PC-3 (cell line): ENCODE results near the gene ROCK2. TPM values are rescaled to one million over a fixed set of nuclear protein-coding genes. Genes with fewer than 3 reads are reported as not detected.

Experiments
- ATAC-seq: fragments of 200-7000 bp; cut with Tn5 transposase; 2 replicates; pipeline ENCODE4 v1.9.1; 2020; ENCODE audit warnings: mild to moderate bottlenecking, moderate library complexity
- BruUV-seq: library from RNA; stranded (reverse); fragments of 400-500 nt; replicated peaks from 2 replicates; lab custom pipeline; 2021; lab: Mats Ljungman, UMichigan
- CTCF ChIA-PET: fragments of 300-600 bp; sonication (Branson Sonifier 250); formaldehyde crosslinking; loops from one replicate; lab custom pipeline; 2022; ENCODE audit warnings: antibody characterized with exemption; lab: Charles Lee
- POLR2A ChIA-PET: fragments of 300-600 bp; sonication (Branson Sonifier 250); formaldehyde crosslinking; loops from one replicate; lab custom pipeline; 2022; ENCODE audit warnings: antibody characterized with exemption; ENCODE audit not compliant: unreplicated experiment; lab: Charles Lee
- DNase-seq: peaks from one replicate; pipeline ENCODE4 v3.0.0-alpha.2; 2015
- H2AFZ ChIP-seq: fragments of 300-600 bp; sonication (generic); 2 replicates; pipeline ENCODE4 v1.6.0; 2016; ENCODE audit warnings: antibody characterized with exemption, low read length
- H3F3A ChIP-seq: fragments of 300-600 bp; sonication (generic); one replicate; pipeline ENCODE4 v1.6.0; 2017; ENCODE audit warnings: antibody characterized with exemption, low read length, control low read depth, mild to moderate bottlenecking; ENCODE audit not compliant: unreplicated experiment
- H3K27ac ChIP-seq: fragments of 300-600 bp; sonication (generic); 2 replicates; pipeline ENCODE4 v1.5.1; 2016; ENCODE audit warnings: mild to moderate bottlenecking, low read length
- H3K27me3 ChIP-seq: fragments of 300-600 bp; sonication (generic); 2 replicates; pipeline ENCODE4 v1.6.1; 2016; ENCODE audit warnings: low read length, mixed read lengths
- H3K36me3 ChIP-seq: fragments of 300-600 bp; sonication (generic); 2 replicates; pipeline ENCODE4 v1.6.1; 2016; ENCODE audit warnings: low read depth, mixed run types, low read length, mixed read lengths
- H3K4me1 ChIP-seq: fragments of 300-600 bp; sonication (generic); 2 replicates; pipeline ENCODE4 v1.5.1; 2016; ENCODE audit warnings: low read length; ENCODE audit not compliant: insufficient read depth
- H3K4me2 ChIP-seq: fragments of 300-600 bp; sonication (generic); 2 replicates; pipeline ENCODE4 v1.6.0; 2016; ENCODE audit warnings: low read length
- H3K4me3 ChIP-seq: fragments of 300-600 bp; sonication (generic); 2 replicates; pipeline ENCODE4 v1.5.1; 2016; ENCODE audit warnings: mild to moderate bottlenecking, low read length, mixed read lengths
- H3K79me2 ChIP-seq: fragments of 300-600 bp; sonication (generic); 2 replicates; pipeline ENCODE4 v1.6.1; 2017; ENCODE audit warnings: low read length, mixed read lengths
- H3K9ac ChIP-seq: fragments of 300-600 bp; sonication (generic); 2 replicates; pipeline ENCODE4 v1.6.0; 2016; ENCODE audit warnings: mild to moderate bottlenecking, low read length
- H3K9me2 ChIP-seq: fragments of 300-600 bp; sonication (generic); replicated peaks from 2 replicates; pipeline ENCODE4 v1.6.1; 2016; ENCODE audit warnings: mixed run types, low read length, mixed read lengths
- H3K9me3 ChIP-seq: fragments of 300-600 bp; sonication (generic); 2 replicates; pipeline ENCODE4 v1.6.1; 2016; ENCODE audit warnings: low read length, mixed read lengths
- H4K20me1 ChIP-seq: fragments of 300-600 bp; sonication (generic); 2 replicates; pipeline ENCODE4 v1.6.1; 2016; ENCODE audit warnings: low read length, mixed read lengths
- EZH2 ChIP-seq: fragments of 300-600 bp; sonication (generic); IDR thresholded peaks from one replicate; pipeline ENCODE4 v1.6.1; 2017; ENCODE audit warnings: antibody characterized with exemption, mild to moderate bottlenecking, low read length; ENCODE audit not compliant: unreplicated experiment
- EZH2phosphoT487 ChIP-seq: fragments of 300-600 bp; sonication (generic); IDR thresholded peaks from 2 replicates; pipeline ENCODE4 v1.6.1; 2018; ENCODE audit warnings: mild to moderate bottlenecking, antibody characterized with exemption, low read length, borderline replicate concordance
- intact Hi-C: fragments of 100-400 bp; cut with micrococcal nuclease; formaldehyde crosslinking; loops from 2 replicates; pipeline ENCODE4 v1.9.0; 2023
- total RNA-seq: library from RNA; depleted of rRNA; stranded (reverse); fragments of >200 nt; gene quantifications from 2 replicates; pipeline ENCODE4 v1.2.3, GENCODE V29; 2014
- TF ChIP-seq, protein P1 (sequence below): fragments of 300-600 bp; sonication (generic); conservative IDR thresholded peaks from 2 replicates; pipeline ENCODE4 v1.5.1; 2017; ENCODE audit warnings: antibody characterized with exemption, low read depth, mild to moderate bottlenecking, low read length

Gene ROCK2
- total RNA-seq, 1 experiment from 2014 or later: 35.3 TPM

DNA sequence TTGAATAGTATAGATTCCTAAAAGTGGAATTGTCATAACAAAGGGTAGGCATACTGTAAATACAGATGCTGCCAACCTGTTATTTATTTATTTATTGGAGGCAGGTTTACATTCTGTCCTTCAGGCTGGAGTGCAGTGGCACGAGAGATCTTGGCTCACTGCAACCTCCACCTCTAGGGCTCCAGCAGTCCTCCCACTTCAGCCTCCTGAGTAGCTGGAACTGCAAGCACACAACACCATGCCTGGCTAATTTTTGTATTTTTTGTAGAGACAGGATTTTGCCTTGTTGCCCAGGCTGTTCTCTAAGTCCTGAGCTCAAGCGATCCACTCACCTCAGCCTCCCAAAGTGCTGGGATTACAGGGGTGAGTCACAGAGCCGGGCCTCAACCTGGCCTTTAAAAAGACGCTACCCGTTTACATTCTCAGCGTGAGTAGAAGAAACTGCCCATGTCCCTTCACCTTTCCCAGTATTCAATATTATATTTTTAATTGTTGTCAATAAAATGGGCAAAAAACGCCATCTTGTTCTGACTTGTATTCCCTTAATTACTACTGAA, 3.0 kb upstream of the ROCK2 start:
- no peak overlapping the region for H3K4me3 ChIP-seq
- CTCF ChIA-PET: interaction anchor here (0.9 kb wide), 1 partner anchor 27 kb away, joined by 3 read pairs; no protein-coding TSS in a partner anchor
- BruUV-seq: no TSS peak
- peaks cover 24% of the 10 kb centered on the region for H3K4me1 ChIP-seq
- H3K4me2 ChIP-seq: peak overlapping the region; percentile 14; the same call in 1 of the 2 replicates
- H3K9me3 ChIP-seq: no peaks in the 10 kb centered on the region
- peaks cover 17% of the 10 kb centered on the region for H3K79me2 ChIP-seq
- H3K9ac ChIP-seq: no peak overlapping the region
- no peak for ATAC-seq
- POLR2A ChIA-PET: interaction anchor here (0.6 to 0.7 kb wide), 2 partner anchors 26 to 119 kb away, joined by 3 to 6 read pairs; no protein-coding TSS in a partner anchor
- DNase-seq: peak; percentile 50
- intact Hi-C loops: loop anchor here (10.0 kb wide), 1 partner anchor 193 kb away; the partner anchor contains the start of gene SLC66A3
- no peaks in the 10 kb centered on the region for H3K9me2 ChIP-seq
- peaks cover 8% of the 10 kb centered on the region for H4K20me1 ChIP-seq
- H3F3A ChIP-seq: no peaks in the 10 kb centered on the region
- no peak overlapping the region for H3K27ac ChIP-seq
- no peaks in the 10 kb centered on the region for H3K36me3 ChIP-seq
- TF ChIP-seq, protein P1, sequence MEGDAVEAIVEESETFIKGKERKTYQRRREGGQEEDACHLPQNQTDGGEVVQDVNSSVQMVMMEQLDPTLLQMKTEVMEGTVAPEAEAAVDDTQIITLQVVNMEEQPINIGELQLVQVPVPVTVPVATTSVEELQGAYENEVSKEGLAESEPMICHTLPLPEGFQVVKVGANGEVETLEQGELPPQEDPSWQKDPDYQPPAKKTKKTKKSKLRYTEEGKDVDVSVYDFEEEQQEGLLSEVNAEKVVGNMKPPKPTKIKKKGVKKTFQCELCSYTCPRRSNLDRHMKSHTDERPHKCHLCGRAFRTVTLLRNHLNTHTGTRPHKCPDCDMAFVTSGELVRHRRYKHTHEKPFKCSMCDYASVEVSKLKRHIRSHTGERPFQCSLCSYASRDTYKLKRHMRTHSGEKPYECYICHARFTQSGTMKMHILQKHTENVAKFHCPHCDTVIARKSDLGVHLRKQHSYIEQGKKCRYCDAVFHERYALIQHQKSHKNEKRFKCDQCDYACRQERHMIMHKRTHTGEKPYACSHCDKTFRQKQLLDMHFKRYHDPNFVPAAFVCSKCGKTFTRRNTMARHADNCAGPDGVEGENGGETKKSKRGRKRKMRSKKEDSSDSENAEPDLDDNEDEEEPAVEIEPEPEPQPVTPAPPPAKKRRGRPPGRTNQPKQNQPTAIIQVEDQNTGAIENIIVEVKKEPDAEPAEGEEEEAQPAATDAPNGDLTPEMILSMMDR: no peak
- TF ChIP-seq EZH2phosphoT487: no peak
- no peak for TF ChIP-seq EZH2
- H3K27me3 ChIP-seq: no peaks in the 10 kb centered on the region
- peak overlapping the region; percentile 15; the same call in 1 of the 2 replicates for H2AFZ ChIP-seq

GRCh38 chr2:11346023-11346482, 1.6 kb upstream of the ROCK2 start:
- Histone ChIP-seq H3K9ac (peak overlapping the region; percentile 22), H3K9me2 (no peaks in the 10 kb centered on the region), H3K4me1 (peaks cover 31% of the 10 kb centered on the region), H3K27me3 (no peaks in the 10 kb centered on the region), H2AFZ (no peak overlapping the region), H3K36me3 (no peaks in the 10 kb centered on the region), H3K4me3 (peak overlapping the region; percentile 72; the same call in 1 of the 2 replicates), H3K4me2 (peak overlapping the region; percentile 92), H3F3A (no peaks in the 10 kb centered on the region), H3K79me2 (peaks cover 31% of the 10 kb centered on the region), H3K27ac (peak overlapping the region; percentile 98), H4K20me1 (peaks cover 20% of the 10 kb centered on the region), H3K9me3 (no peaks in the 10 kb centered on the region)
- ChIA-PET POLR2A (interaction anchor here (0.6 to 0.7 kb wide), 2 partner anchors 41 to 66 kb away, joined by 3 to 4 read pairs; no protein-coding TSS in a partner anchor), CTCF (interaction anchor here (3.0 kb wide), 1 partner anchor 28 kb away, joined by 19 read pairs; no protein-coding TSS in a partner anchor)
- no peak for DNase-seq
- BruUV-seq: no TSS peak
- intact Hi-C loops: loop anchor here (10.0 kb wide), 1 partner anchor 191 kb away; the partner anchor contains the start of gene SLC66A3
- TF ChIP-seq EZH2: no peak
- TF ChIP-seq EZH2phosphoT487: no peak
- TF ChIP-seq, protein P1: no peak
- no peak for ATAC-seq
